Activated T-helper 2 cell treated with anti-CD3 and anti-CD28 coated beads, Interferon-gamma antibody, Interleukin-2, Interleukin-4, amounts not matched to agents 10 μg/mL and 5 μg/mL and 100 μg/mL, durations not matched to agents 14 hours and 24 hours and 36 hours (primary cell): ENCODE measurements around the gene SPG11. TPM values are rescaled to one million over a fixed set of nuclear protein-coding genes. Genes with fewer than 3 reads are reported as not detected.

Experiments
- DNase-seq: peaks from one replicate; pipeline ENCODE4 v3.0.0; 2021; ENCODE audit warnings: low spot score
- H3K27ac Mint-ChIP-seq: one replicate; pipeline ENCODE4 v1.8.0; 2021; ENCODE audit warnings: mixed read lengths
- H3K27me3 Mint-ChIP-seq: one replicate; pipeline ENCODE4 v1.8.0; 2021; ENCODE audit warnings: low read depth, mixed read lengths
- H3K36me3 Mint-ChIP-seq: one replicate; pipeline ENCODE4 v1.8.0; 2021; ENCODE audit warnings: low read depth, mixed read lengths
- H3K4me1 Mint-ChIP-seq: one replicate; pipeline ENCODE4 v1.8.0; 2021; ENCODE audit warnings: low read depth, mixed read lengths
- H3K4me3 Mint-ChIP-seq: one replicate; pipeline ENCODE4 v1.8.0; 2021; ENCODE audit warnings: low read depth, mild to moderate bottlenecking, moderate library complexity, mixed read lengths
- H3K9me3 Mint-ChIP-seq: one replicate; pipeline ENCODE4 v1.8.0; 2021; ENCODE audit warnings: mixed read lengths
- intact Hi-C: fragments of 100-400 bp; cut with micrococcal nuclease; formaldehyde crosslinking; loops from one replicate; pipeline ENCODE4 v1.15.1; 2023
- total RNA-seq: library from RNA; stranded (reverse); gene quantifications from 2 replicates; pipeline ENCODE4 v1.2.3, GENCODE V29; 2022

Gene SPG11
- total RNA-seq, 1 donor from 2014 or later = 75.8 TPM

DNA sequence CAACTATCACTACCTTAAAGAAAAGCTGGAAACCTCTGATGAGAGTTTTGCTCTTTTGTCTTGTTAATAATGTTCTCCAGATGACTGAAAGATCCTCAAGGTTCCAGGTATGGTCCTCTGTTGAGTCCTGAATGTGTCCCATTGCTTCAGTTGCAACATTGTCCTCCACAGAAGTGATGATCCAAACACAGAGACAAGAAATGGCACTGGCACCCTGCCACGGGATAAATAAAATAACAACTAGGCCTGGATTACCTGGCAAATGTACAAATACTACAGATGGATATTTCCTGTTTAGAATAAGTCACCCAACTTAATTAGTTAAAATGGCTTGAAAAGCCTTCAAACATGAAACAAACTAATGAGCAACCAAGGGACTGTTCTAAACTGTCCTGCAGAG, 68.2 kb downstream of the SPG11 start:
- Mint-ChIP-seq H3K36me3 (peaks cover 56% of the 10 kb centered on the region), H3K27ac (no peak overlapping the region), H3K27me3 (no peaks in the 10 kb centered on the region)

GRCh38 chr15:44593042-44593736, 70.3 kb downstream of the SPG11 start:
- peak overlapping the region; percentile 46 for H3K27ac Mint-ChIP-seq

More for the DNA sequence above, 68.2 kb downstream of the SPG11 start:
- no peak overlapping the region for H3K4me3 Mint-ChIP-seq
- no peaks in the 10 kb centered on the region for H3K9me3 Mint-ChIP-seq
- H3K4me1 Mint-ChIP-seq = peaks cover 24% of the 10 kb centered on the region
- intact Hi-C loops = loop anchor here (10.0 kb wide), 2 partner anchors 60 to 260 kb away; no protein-coding TSS in a partner anchor
- no peak for DNase-seq

GRCh38 chr15:44591326-44591725, 72.1 kb downstream of the SPG11 start:
- Mint-ChIP-seq H3K4me3 (no peak overlapping the region), H3K27ac (no peak overlapping the region), H3K27me3 (no peaks in the 10 kb centered on the region), H3K9me3 (no peaks in the 10 kb centered on the region), H3K4me1 (peaks cover 7% of the 10 kb centered on the region), H3K36me3 (peaks cover 61% of the 10 kb centered on the region)
- intact Hi-C loops = loop anchor here (10.0 kb wide), 2 partner anchors 63 to 263 kb away; no protein-coding TSS in a partner anchor
- no peak for DNase-seq

More at GRCh38 chr15:44593042-44593736, 70.3 kb downstream of the SPG11 start:
- Mint-ChIP-seq H3K27me3 (no peaks in the 10 kb centered on the region), H3K36me3 (peaks cover 60% of the 10 kb centered on the region), H3K4me3 (no peak overlapping the region), H3K4me1 (peaks cover 17% of the 10 kb centered on the region), H3K9me3 (no peaks in the 10 kb centered on the region)
- DNase-seq = no peak
- intact Hi-C loops = loop anchor here (2.0 to 10.0 kb wide), 3 partner anchors 62 to 262 kb away; no protein-coding TSS in a partner anchor

DNA sequence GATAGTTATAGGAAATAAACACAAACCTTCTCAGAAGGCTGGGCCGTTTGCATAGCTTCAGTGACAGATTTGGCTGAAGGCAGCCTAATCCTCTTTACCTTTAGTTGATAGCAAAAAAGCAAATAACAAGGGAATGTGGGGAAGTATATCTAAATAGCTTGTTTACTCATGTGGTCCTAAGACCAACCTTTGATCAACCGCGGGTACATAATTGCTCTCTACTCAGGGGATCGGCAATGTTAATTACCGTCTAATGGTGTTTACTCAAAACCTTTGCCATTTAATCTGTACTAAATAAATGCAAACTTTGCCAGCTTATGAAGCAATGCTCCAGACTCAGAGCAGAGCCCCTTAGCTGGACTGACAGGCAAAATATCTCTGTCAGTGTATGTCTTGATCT, 74.9 kb downstream of the SPG11 start:
- Mint-ChIP-seq H3K27ac (no peak overlapping the region), H3K36me3 (peaks cover 73% of the 10 kb centered on the region), H3K4me3 (no peak overlapping the region), H3K9me3 (no peaks in the 10 kb centered on the region), H3K4me1 (peaks cover 4% of the 10 kb centered on the region), H3K27me3 (no peaks in the 10 kb centered on the region)
- intact Hi-C loops = no loop called here
- DNase-seq = no peak

- no peak overlapping the region for H3K4me3 Mint-ChIP-seq
- no peak overlapping the region for H3K27ac Mint-ChIP-seq
- peaks cover 77% of the 10 kb centered on the region for H3K36me3 Mint-ChIP-seq
- no peaks in the 10 kb centered on the region for H3K9me3 Mint-ChIP-seq
- no peaks in the 10 kb centered on the region for H3K27me3 Mint-ChIP-seq
- H3K4me1 Mint-ChIP-seq = peaks cover 8% of the 10 kb centered on the region
- intact Hi-C loops = no loop called here
- no peak for DNase-seq
Measured at GRCh38 chr15:44585633-44586032, 77.8 kb downstream of the SPG11 start.

DNA sequence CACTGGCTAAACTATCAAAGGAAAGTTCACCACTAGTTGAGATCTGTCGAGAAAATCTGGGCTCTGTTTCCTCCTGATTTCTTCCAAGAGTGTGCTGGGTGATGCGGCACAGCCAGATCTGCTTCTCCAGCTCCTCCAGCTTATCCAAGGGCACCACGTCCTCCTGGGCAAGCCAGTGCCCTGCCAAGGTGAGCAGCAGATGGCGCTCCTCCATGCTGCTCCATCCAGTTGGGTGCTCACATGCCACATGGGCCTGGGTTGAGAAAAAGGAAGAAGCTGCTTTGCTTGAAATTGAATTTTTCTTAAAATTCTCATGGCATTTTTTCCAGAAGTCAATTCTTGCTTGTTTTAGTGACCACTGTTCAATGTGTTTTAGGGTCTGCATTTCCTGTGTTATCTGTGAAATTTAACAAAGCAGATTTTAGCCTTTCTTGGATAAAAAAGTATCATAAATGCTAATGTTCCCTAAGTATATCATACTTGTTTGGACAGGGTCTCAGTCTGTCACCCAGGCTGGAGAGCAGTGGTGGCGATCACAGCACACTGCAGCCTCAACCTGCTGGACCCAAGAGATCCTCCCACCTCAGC, 79.2 kb downstream of the SPG11 start:
- no peak overlapping the region for H3K4me3 Mint-ChIP-seq
- peak; percentile 29 for DNase-seq
- H3K27ac Mint-ChIP-seq = peak overlapping the region; percentile 61
- peaks cover 8% of the 10 kb centered on the region for H3K4me1 Mint-ChIP-seq
- peaks cover 73% of the 10 kb centered on the region for H3K36me3 Mint-ChIP-seq
- H3K9me3 Mint-ChIP-seq = no peaks in the 10 kb centered on the region
- intact Hi-C loops = no loop called here
- H3K27me3 Mint-ChIP-seq = no peaks in the 10 kb centered on the region

GRCh38 chr15:44580105-44580504, 83.4 kb downstream of the SPG11 start:
- no peak overlapping the region for H3K27ac Mint-ChIP-seq
- no peaks in the 10 kb centered on the region for H3K27me3 Mint-ChIP-seq
- DNase-seq = no peak
- H3K4me1 Mint-ChIP-seq = peaks cover 12% of the 10 kb centered on the region
- H3K36me3 Mint-ChIP-seq = peaks cover 58% of the 10 kb centered on the region
- H3K9me3 Mint-ChIP-seq = no peaks in the 10 kb centered on the region
- no peak overlapping the region for H3K4me3 Mint-ChIP-seq
- intact Hi-C loops = no loop called here

DNA sequence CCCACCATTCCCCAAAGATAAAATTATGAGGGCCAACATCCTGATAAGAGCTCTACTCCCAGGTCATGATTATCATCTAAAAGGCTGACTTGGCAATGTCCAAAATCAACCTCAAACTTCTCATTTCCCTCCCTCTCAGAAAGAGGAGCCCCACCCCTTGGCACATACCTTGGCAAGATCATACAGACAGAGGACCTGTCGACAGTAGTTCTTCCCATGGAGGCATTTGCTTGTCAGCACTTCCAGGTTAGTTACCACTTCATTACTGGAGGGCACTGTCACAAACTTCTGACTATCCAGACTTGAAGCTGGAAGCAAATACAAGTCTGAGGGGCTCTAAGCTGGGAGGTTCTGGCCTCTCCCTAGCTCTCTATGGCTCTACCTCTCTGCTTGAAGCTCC, 88.7 kb downstream of the SPG11 start:
- DNase-seq = no peak
- peaks cover 58% of the 10 kb centered on the region for H3K36me3 Mint-ChIP-seq
- no peaks in the 10 kb centered on the region for H3K9me3 Mint-ChIP-seq
- intact Hi-C loops = no loop called here
- peaks cover 3% of the 10 kb centered on the region for H3K4me1 Mint-ChIP-seq
- no peaks in the 10 kb centered on the region for H3K27me3 Mint-ChIP-seq
- peak overlapping the region; percentile 40 for H3K27ac Mint-ChIP-seq
- no peak overlapping the region for H3K4me3 Mint-ChIP-seq

- no peaks in the 10 kb centered on the region for H3K27me3 Mint-ChIP-seq
- intact Hi-C loops = no loop called here
- peaks cover 55% of the 10 kb centered on the region for H3K36me3 Mint-ChIP-seq
- peaks cover 1% of the 10 kb centered on the region for H3K4me1 Mint-ChIP-seq
- no peak overlapping the region for H3K4me3 Mint-ChIP-seq
- no peaks in the 10 kb centered on the region for H3K9me3 Mint-ChIP-seq
- H3K27ac Mint-ChIP-seq = no peak overlapping the region
- DNase-seq = no peak
Measured at GRCh38 chr15:44573386-44573785, 90.1 kb downstream of the SPG11 start.

DNA sequence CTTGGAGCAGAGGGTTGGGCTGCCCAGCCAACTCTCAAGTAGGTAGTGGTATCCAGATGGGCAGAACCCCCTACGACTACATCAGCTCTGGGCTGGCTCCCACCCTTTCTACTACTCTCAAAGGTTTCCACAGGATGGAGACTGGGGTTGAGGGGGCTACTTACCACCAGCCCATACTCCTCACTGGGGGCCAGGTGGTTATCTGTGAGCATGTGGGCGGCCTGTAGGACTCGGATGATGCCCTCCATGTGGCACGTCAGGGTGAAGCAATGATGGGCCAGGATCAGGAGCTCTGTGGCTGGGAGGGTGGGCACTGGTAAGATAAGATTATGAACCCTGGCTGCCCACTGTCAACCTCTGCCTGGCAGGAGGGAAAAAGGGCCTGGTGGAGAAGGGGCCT, 93.1 kb downstream of the SPG11 start:
- H3K9me3 Mint-ChIP-seq = no peaks in the 10 kb centered on the region
- no peaks in the 10 kb centered on the region for H3K4me1 Mint-ChIP-seq
- H3K36me3 Mint-ChIP-seq = peaks cover 72% of the 10 kb centered on the region
- intact Hi-C loops = no loop called here
- no peak overlapping the region for H3K4me3 Mint-ChIP-seq
- no peak for DNase-seq
- H3K27ac Mint-ChIP-seq = no peak overlapping the region
- H3K27me3 Mint-ChIP-seq = no peaks in the 10 kb centered on the region

DNA sequence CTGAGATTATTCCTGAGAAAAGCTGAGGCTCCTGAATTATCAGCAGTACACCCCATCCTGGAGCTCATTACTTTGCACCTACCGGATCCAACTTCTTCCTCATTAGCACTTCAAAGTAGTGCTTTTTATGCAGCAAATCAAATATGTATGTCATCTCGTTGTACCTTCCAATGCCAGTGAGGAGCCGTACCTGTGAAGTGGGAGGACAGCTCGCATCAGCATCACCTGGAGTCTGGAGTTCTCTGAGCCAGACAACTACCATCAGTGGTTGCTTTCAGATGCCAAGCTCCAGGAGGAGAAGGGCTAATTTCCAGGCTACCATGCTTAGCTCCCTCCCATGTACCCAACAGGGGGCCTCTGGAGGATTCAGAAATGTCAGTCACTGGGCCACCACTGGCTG, 94.1 kb downstream of the SPG11 start:
- no peaks in the 10 kb centered on the region for H3K9me3 Mint-ChIP-seq
- no peak overlapping the region for H3K27ac Mint-ChIP-seq
- no peaks in the 10 kb centered on the region for H3K27me3 Mint-ChIP-seq
- H3K4me3 Mint-ChIP-seq = no peak overlapping the region
- no peak for DNase-seq
- intact Hi-C loops = no loop called here
- peaks cover 72% of the 10 kb centered on the region for H3K36me3 Mint-ChIP-seq
- H3K4me1 Mint-ChIP-seq = no peaks in the 10 kb centered on the region

DNA sequence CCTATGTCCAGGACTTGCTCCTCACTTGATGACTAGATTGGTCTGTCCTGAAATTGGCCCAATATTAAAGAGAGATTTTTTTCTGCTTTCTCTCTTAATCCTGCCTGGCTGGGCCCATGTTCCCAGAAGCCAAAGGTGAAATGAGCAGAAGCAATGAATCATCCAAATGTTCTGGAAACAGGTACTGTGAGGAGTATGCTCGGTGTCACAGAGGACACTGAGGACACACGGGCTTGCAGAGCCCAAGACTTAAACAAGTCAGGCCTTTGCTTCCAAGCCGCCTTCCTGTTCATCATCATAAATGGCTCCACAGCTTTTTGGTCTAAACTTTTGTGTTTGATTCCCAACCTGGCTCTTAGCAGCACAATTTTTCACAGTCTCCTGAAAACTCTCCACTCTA, 95.1 kb downstream of the SPG11 start:
- Mint-ChIP-seq H3K27me3 (no peaks in the 10 kb centered on the region), H3K9me3 (no peaks in the 10 kb centered on the region), H3K4me3 (no peak overlapping the region), H3K36me3 (peaks cover 73% of the 10 kb centered on the region), H3K4me1 (no peaks in the 10 kb centered on the region), H3K27ac (no peak overlapping the region)
- no peak for DNase-seq
- intact Hi-C loops = no loop called here

DNA sequence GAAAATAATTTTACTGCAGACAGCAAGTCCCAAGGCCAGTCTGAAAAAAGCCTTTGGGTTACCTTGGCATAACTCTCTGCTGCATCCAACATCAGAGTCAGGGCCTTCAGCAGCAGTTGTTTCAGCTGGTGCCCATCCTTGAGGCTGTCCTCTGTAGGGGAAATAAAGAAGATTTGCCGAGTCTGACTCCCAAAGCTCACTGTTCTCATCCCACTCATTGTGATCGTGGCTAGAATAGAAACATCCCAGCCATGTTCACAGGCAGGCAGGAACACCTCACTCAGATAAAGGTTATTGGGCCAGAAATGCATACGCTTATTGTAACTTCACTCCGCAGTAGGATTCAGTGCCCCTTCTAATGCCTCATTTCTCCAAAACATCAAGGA, 97.3 kb downstream of the SPG11 start:
- intact Hi-C loops = no loop called here
- Mint-ChIP-seq H3K27me3 (no peaks in the 10 kb centered on the region), H3K4me1 (peaks cover 6% of the 10 kb centered on the region), H3K36me3 (peaks cover 79% of the 10 kb centered on the region), H3K4me3 (no peak overlapping the region), H3K27ac (no peak overlapping the region), H3K9me3 (no peaks in the 10 kb centered on the region)
- DNase-seq = no peak
